Endothelial cell of hepatic sinusoid (primary cell): Measurements from ENCODE around the gene GEMIN4.
"Not testable (repeated sequence)": the region's sequence is repeated elsewhere in the genome, so short reads cannot be mapped to it uniquely, and the experiment has no call there.

Experiments
- in situ Hi-C: cut with HindIII; loops from 2 replicates; pipeline ENCODE4 v1.10.0; 2017; ENCODE audit warnings: low sequenced_read_pairs

GEMIN4 gene

GRCh38 chr17:781805-782731, 30.0 kb upstream of the GEMIN4 start, which contains the start of the genes GLOD4 and MRM3:
Gene GLOD4, minus strand, starts transcription at chr17:782280. Its CDS starts 25 bp downstream, at chr17:782255.
Gene MRM3, plus strand, starts transcription at chr17:782353. Its CDS starts 26 bp downstream, at chr17:782379.
- in situ Hi-C loops = no loop called here

- in situ Hi-C loops = loop anchor here (10.0 kb wide), 1 partner anchor 197 kb away; the partner anchor contains the start of gene NXN
These were observed 26.0 kb upstream of the GEMIN4 start for GRCh38 chr17:778096-778495.

GRCh38 chr17:774313-774584, 22.2 kb upstream of the GEMIN4 start:
- in situ Hi-C loops = loop anchor here (10.0 kb wide), 1 partner anchor 201 kb away; the partner anchor contains the start of gene NXN

GRCh38 chr17:773467-774312, 21.6 kb upstream of the GEMIN4 start:
- in situ Hi-C loops = loop anchor here (10.0 kb wide), 1 partner anchor 201 kb away; the partner anchor contains the start of gene NXN

- in situ Hi-C loops = loop anchor here (10.0 kb wide), 1 partner anchor 202 kb away; the partner anchor contains the start of gene NXN
These were observed 21.0 kb upstream of the GEMIN4 start for GRCh38 chr17:773016-773415.

GRCh38 chr17:767076-767475, 15.0 kb upstream of the GEMIN4 start:
- in situ Hi-C loops = no loop called here

- in situ Hi-C loops = no loop called here
These were observed 8.3 kb upstream of the GEMIN4 start for GRCh38 chr17:760371-760770.

GRCh38 chr17:759964-760363, 7.9 kb upstream of the GEMIN4 start:
- in situ Hi-C loops = loop anchor here (10.0 kb wide), 1 partner anchor 155 kb away; no protein-coding TSS in a partner anchor

GRCh38 chr17:756010-756567, 4.0 kb upstream of the GEMIN4 start:
- in situ Hi-C loops = loop anchor here (10.0 kb wide), 1 partner anchor 151 kb away; no protein-coding TSS in a partner anchor

GRCh38 chr17:755319-755961, 3.4 kb upstream of the GEMIN4 start:
- in situ Hi-C loops = loop anchor here (10.0 kb wide), 1 partner anchor 151 kb away; no protein-coding TSS in a partner anchor

- in situ Hi-C loops = loop anchor here (10.0 kb wide), 1 partner anchor 149 kb away; no protein-coding TSS in a partner anchor
These were observed 1.4 kb upstream of the GEMIN4 start for GRCh38 chr17:753418-753817.

- in situ Hi-C loops = loop anchor here (10.0 kb wide), 1 partner anchor 148 kb away; no protein-coding TSS in a partner anchor
These were observed 656 bp upstream of the GEMIN4 start for GRCh38 chr17:752620-753219.

- in situ Hi-C loops = loop anchor here (10.0 kb wide), 1 partner anchor 147 kb away; no protein-coding TSS in a partner anchor
These were observed 629 bp downstream of the GEMIN4 start for GRCh38 chr17:751269-752001.

- in situ Hi-C loops = loop anchor here (10.0 kb wide), 1 partner anchor 146 kb away; no protein-coding TSS in a partner anchor
These were observed 1.5 kb downstream of the GEMIN4 start for GRCh38 chr17:750431-751037.

GRCh38 chr17:749359-749758, 2.7 kb downstream of the GEMIN4 start:
- in situ Hi-C loops = not testable (repeated sequence)

- in situ Hi-C loops = not testable (repeated sequence)
These were observed 3.5 kb downstream of the GEMIN4 start for GRCh38 chr17:748604-749003.

- in situ Hi-C loops = no loop called here
These were observed 5.1 kb downstream of the GEMIN4 start for GRCh38 chr17:746783-747629.

GRCh38 chr17:746181-746580, 5.9 kb downstream of the GEMIN4 start:
- in situ Hi-C loops = no loop called here
